ENCODE measurements around the gene CHD3. TPM values are rescaled to one million over a fixed set of nuclear protein-coding genes. Genes with fewer than 3 reads are reported as not detected.

The CHD3 gene
- total and polyA plus RNA-seq, 2 donors: 84.8 to 109 TPM

- no peak overlapping the region for H3K27ac ChIP-seq (ENCODE audit: low read depth)
- H3K4me3 ChIP-seq (ENCODE audit: low read depth, low read length): no peak overlapping the region
- peaks cover 12% of the 10 kb centered on the region for H3K36me3 ChIP-seq (ENCODE audit: insufficient read depth)
- 43% methylated on average over 3 of the region's 3 CpGs for WGBS
- no peaks in the 10 kb centered on the region for H3K4me1 ChIP-seq (ENCODE audit: insufficient read depth)
- no peak for DNase-seq (ENCODE audit: extremely low spot score)
Observed at GRCh38 chr17:7912927-7913524, 24.4 kb downstream of the CHD3 start.

GRCh38 chr17:7915179-7915610, 26.6 kb downstream of the CHD3 start:
- Histone ChIP-seq H3K4me3 (ENCODE audit: low read depth, low read length) (peak overlapping the region; percentile 40), H3K27ac (ENCODE audit: low read depth) (peak overlapping the region; percentile 74), H3K4me1 (ENCODE audit: insufficient read depth) (no peaks in the 10 kb centered on the region), H3K36me3 (ENCODE audit: insufficient read depth) (peaks cover 2% of the 10 kb centered on the region)
- DNase-seq (ENCODE audit: extremely low spot score): peak; percentile 29
- WGBS: under 1% methylated on average over 15 of the region's 15 CpGs

GRCh38 chr17:7915611-7916384, 27.2 kb downstream of the CHD3 start, which contains the start of gene RNF227:
Gene RNF227, minus strand, starts transcription at chr17:7916289. Its CDS starts 94 bp downstream, at chr17:7916195.
- Histone ChIP-seq H3K4me1 (ENCODE audit: insufficient read depth) (no peaks in the 10 kb centered on the region), H3K27ac (ENCODE audit: low read depth) (peak within 1 kb of the TSS; percentile 88), H3K4me3 (ENCODE audit: low read depth, low read length) (peak within 1 kb of the TSS; percentile 40), H3K36me3 (ENCODE audit: insufficient read depth) (no peaks in the 10 kb centered on the region)
- under 1% methylated on average over 100 of the region's 100 CpGs for WGBS
- DNase-seq (ENCODE audit: extremely low spot score): peak; percentile 96

- Histone ChIP-seq H3K27ac (ENCODE audit: low read depth) (peak overlapping the region; percentile 88), H3K36me3 (ENCODE audit: insufficient read depth) (no peaks in the 10 kb centered on the region), H3K4me3 (ENCODE audit: low read depth, low read length) (peak overlapping the region; percentile 40), H3K4me1 (ENCODE audit: insufficient read depth) (no peaks in the 10 kb centered on the region)
- WGBS: 34% methylated on average over 15 of the region's 15 CpGs
- DNase-seq (ENCODE audit: extremely low spot score): no peak
Observed at GRCh38 chr17:7916385-7916682, 27.7 kb downstream of the CHD3 start.

- DNase-seq (ENCODE audit: extremely low spot score): no peak
- no peaks in the 10 kb centered on the region for H3K4me1 ChIP-seq (ENCODE audit: insufficient read depth)
- no peaks in the 10 kb centered on the region for H3K36me3 ChIP-seq (ENCODE audit: insufficient read depth)
- no peak overlapping the region for H3K27ac ChIP-seq (ENCODE audit: low read depth)
- WGBS: 52% methylated on average over 2 of the region's 2 CpGs
- no peak overlapping the region for H3K4me3 ChIP-seq (ENCODE audit: low read depth, low read length)
Observed at GRCh38 chr17:7916808-7917207, 28.2 kb downstream of the CHD3 start.

GRCh38 chr17:7922269-7922844, 33.8 kb downstream of the CHD3 start:
- no peaks in the 10 kb centered on the region for H3K36me3 ChIP-seq (ENCODE audit: insufficient read depth)
- DNase-seq (ENCODE audit: extremely low spot score): no peak
- WGBS: 35% methylated on average over 16 of the region's 16 CpGs
- H3K4me3 ChIP-seq (ENCODE audit: low read depth, low read length): peak overlapping the region; percentile 25
- H3K27ac ChIP-seq (ENCODE audit: low read depth): no peak overlapping the region
- H3K4me1 ChIP-seq (ENCODE audit: insufficient read depth): no peaks in the 10 kb centered on the region

GRCh38 chr17:7922845-7923628, 34.4 kb downstream of the CHD3 start:
- Histone ChIP-seq H3K27ac (ENCODE audit: low read depth) (peak overlapping the region; percentile 6), H3K36me3 (ENCODE audit: insufficient read depth) (no peaks in the 10 kb centered on the region), H3K4me1 (ENCODE audit: insufficient read depth) (no peaks in the 10 kb centered on the region), H3K4me3 (ENCODE audit: low read depth, low read length) (peak overlapping the region; percentile 25)
- 18% methylated on average over 45 of the region's 45 CpGs for WGBS
- peak; percentile 81 for DNase-seq (ENCODE audit: extremely low spot score)

GRCh38 chr17:7927596-7927995, 39.0 kb downstream of the CHD3 start:
- DNase-seq (ENCODE audit: extremely low spot score): no peak
- H3K27ac ChIP-seq (ENCODE audit: low read depth): no peak overlapping the region
- 84% methylated on average over 3 of the region's 3 CpGs for WGBS
- no peaks in the 10 kb centered on the region for H3K4me1 ChIP-seq (ENCODE audit: insufficient read depth)
- no peak overlapping the region for H3K4me3 ChIP-seq (ENCODE audit: low read depth, low read length)
- H3K36me3 ChIP-seq (ENCODE audit: insufficient read depth): no peaks in the 10 kb centered on the region

GRCh38 chr17:7929158-7930023, 40.8 kb downstream of the CHD3 start, which contains the start of gene KCNAB3:
Gene KCNAB3, minus strand, starts transcription at chr17:7929856. Its CDS starts 421 bp downstream, at chr17:7929435.
- Histone ChIP-seq H3K27ac (ENCODE audit: low read depth) (no peak within 1 kb of the TSS), H3K4me3 (ENCODE audit: low read depth, low read length) (peak within 1 kb of the TSS; percentile 5), H3K36me3 (ENCODE audit: insufficient read depth) (no peaks in the 10 kb centered on the region), H3K4me1 (ENCODE audit: insufficient read depth) (no peaks in the 10 kb centered on the region)
- 17% methylated on average over 67 of the region's 67 CpGs for WGBS
- peak; percentile 29 for DNase-seq (ENCODE audit: extremely low spot score)

GRCh38 chr17:7930841-7931631, 42.4 kb downstream of the CHD3 start:
- no peaks in the 10 kb centered on the region for H3K4me1 ChIP-seq (ENCODE audit: insufficient read depth)
- H3K36me3 ChIP-seq (ENCODE audit: insufficient read depth): no peaks in the 10 kb centered on the region
- WGBS: 40% methylated on average over 20 of the region's 20 CpGs
- no peak for DNase-seq (ENCODE audit: extremely low spot score)
- peak overlapping the region; percentile 59 for H3K4me3 ChIP-seq (ENCODE audit: low read depth, low read length)
- no peak overlapping the region for H3K27ac ChIP-seq (ENCODE audit: low read depth)

GRCh38 chr17:7931709-7932482, 43.3 kb downstream of the CHD3 start, which contains the start of the genes CNTROB and TRAPPC1:
Gene CNTROB, plus strand, starts transcription at chr17:7932206. Its CDS starts 874 bp downstream, at chr17:7933080.
Gene TRAPPC1, minus strand, starts transcription at chr17:7931946. Its CDS starts 117 bp downstream, at chr17:7931829.
- peak; percentile 97 for DNase-seq (ENCODE audit: extremely low spot score)
- Histone ChIP-seq H3K36me3 (ENCODE audit: insufficient read depth) (no peaks in the 10 kb centered on the region), H3K4me1 (ENCODE audit: insufficient read depth) (no peaks in the 10 kb centered on the region), H3K4me3 (ENCODE audit: low read depth, low read length) (peak within 1 kb of the TSS; percentile 59), H3K27ac (ENCODE audit: low read depth) (peak within 1 kb of the TSS; percentile 31)
- WGBS: under 1% methylated on average over 55 of the region's 55 CpGs

All from urinary bladder (tissue), 4 donors.